H7 (cell line): Measurements from ENCODE around the gene PHLPP2. TPM values are rescaled to one million over a fixed set of nuclear protein-coding genes. Genes with fewer than 3 reads are reported as not detected.

Experiments
- DNase-seq: peaks from one replicate; pipeline ENCODE4 v3.0.0; 2012
- H3K27me3 ChIP-seq: 2 replicates; pipeline ENCODE4 v1.6.0; 2011; ENCODE audit warnings: mild to moderate bottlenecking, low read length; ENCODE audit not compliant: control insufficient read depth, insufficient read depth
- H3K36me3 ChIP-seq: replicated peaks from 2 replicates; pipeline ENCODE4 v1.5.1; 2011; ENCODE audit warnings: low read length; ENCODE audit not compliant: control insufficient read depth, insufficient read depth
- H3K4me3 ChIP-seq: 2 replicates; pipeline ENCODE4 v1.5.1; 2011; ENCODE audit warnings: low read depth, mild to moderate bottlenecking, control low read depth, low read length, moderate library complexity; ENCODE audit not compliant: insufficient read depth
- total RNA-seq: library from RNA; depleted of rRNA; stranded (reverse); fragments of >200 nt; shearing (Covaris generic); gene quantifications from 2 replicates; pipeline ENCODE4 v1.2.3, GENCODE V29; 2014

Gene PHLPP2
- total RNA-seq, 1 experiment from 2014 or later: 5.3 TPM

DNA sequence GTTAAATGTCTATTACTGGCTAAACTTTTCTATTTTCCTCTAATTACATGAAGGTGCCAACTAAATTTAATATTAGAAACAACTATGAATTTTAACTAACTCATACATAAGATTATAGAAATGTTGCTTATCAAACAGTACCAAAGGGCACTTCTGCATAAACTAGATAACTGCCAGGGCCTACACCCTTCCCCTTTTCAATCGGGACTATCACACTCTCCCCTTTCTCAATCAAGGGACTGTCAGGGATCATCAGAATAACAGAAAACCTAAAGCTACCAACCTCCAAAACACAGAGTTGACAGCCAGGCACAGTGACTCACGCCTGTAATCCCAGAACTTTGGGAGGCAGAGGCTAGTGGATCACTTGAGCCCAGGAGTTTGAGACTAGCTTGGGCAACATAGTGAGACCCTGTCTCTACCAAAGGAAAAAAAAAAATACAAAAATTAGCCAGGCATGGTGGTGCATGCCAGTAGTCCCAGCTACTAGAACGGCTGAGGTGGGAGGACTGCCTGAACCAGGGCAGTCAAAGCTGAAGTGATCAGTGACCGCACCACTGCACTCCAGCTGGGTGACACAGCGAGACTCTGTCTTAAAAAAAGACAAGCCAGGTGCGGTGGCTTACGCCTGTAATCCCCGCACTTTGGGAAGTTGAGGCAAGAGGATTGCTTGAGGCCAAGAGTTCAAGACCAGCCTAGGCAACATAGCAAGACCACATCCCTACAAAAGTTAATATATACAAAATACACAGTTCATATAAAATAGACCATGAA, 3.2 kb upstream of the PHLPP2 start:
- Histone ChIP-seq H3K27me3 (peaks cover 5% of the 10 kb centered on the region; the same call in 1 of the 2 replicates), H3K4me3 (no peak overlapping the region), H3K36me3 (peaks cover 4% of the 10 kb centered on the region)
- no peak for DNase-seq

DNA sequence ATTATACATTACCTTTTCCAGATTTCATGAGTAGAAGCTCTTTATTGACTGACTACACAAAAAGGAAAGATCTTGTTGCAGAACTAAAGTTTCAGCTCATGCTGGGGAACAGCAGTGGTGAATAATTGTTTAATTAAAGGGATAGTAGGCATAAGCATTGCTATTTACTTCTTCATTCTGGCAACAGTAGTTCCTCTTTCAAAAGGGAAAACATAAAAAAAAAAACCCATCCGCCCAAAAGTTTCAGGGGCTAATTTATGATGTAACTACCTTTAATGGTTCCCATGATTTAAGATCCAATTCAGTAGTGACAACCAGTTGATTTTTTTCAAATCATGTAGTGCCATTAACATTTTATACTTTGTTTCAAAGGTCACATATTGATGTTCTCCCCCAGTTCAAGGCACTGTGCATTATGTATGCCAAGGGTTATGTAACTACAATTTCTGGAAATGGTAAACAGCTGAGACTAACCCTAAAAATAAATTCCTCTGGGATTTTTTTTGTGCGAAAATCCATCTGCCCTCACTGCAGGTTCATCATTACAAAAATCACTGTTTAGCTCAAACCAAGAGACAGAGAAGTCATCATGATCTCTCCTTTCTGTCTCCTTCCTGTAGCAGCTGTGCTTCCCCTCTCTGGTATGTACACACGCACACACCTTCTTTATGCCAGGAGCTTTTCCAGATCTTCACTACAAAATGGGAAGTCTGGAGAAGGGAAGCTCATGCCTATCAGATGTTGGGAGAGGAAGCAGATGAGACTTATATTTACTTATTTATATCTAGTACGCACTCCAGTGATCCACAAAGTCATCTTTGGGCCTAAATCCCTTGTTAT, 2.2 kb upstream of the PHLPP2 start:
- H3K4me3 ChIP-seq: no peak overlapping the region
- no peak for DNase-seq
- peaks cover 5% of the 10 kb centered on the region; the same call in 1 of the 2 replicates for H3K27me3 ChIP-seq
- no peaks in the 10 kb centered on the region; the same call in 1 of the 2 replicates for H3K36me3 ChIP-seq

DNA sequence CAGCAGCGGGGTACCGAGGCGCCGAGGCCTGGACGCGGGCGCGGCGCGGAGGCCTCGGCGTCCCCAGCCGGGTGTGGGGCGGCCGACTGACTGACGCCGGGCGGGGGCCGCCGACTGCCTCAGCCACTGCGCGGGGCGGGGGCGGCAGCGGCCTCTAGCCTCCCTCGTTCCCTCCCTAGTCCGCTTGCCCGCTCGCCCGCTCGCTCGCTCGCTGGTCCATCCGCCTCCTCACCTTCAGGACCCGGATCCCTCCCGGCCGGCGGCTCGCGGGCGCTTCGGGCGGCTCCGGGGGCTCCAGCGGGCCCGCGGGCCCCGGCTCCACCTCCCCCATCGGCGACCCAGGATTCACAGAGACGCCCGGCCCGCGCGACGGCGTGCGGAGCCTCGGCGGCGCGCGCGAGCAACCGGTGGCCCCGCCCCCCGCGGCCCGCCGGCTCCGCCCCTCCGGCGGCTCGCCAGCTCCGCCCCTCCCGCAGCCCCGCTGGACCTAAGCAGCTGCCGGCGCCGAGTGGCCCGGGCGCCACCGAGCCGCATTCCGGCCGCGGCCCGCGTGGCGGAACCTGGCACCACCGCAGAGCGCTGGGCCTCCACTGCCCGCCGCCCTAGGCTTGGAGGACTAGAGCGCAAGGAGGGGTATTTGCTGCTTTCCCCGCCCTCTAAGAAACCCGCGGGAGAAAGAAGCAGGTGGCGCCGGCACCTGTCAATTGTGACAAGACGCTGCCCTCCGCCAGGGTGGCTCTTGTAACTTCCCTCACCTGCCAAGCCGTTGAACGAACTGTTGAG, 773 bp downstream of the PHLPP2 start:
- peaks cover 5% of the 10 kb centered on the region; the same call in 1 of the 2 replicates for H3K27me3 ChIP-seq
- peak; percentile 95 for DNase-seq
- peak overlapping the region; percentile 76 for H3K4me3 ChIP-seq
- no peaks in the 10 kb centered on the region; the same call in 1 of the 2 replicates for H3K36me3 ChIP-seq

DNA sequence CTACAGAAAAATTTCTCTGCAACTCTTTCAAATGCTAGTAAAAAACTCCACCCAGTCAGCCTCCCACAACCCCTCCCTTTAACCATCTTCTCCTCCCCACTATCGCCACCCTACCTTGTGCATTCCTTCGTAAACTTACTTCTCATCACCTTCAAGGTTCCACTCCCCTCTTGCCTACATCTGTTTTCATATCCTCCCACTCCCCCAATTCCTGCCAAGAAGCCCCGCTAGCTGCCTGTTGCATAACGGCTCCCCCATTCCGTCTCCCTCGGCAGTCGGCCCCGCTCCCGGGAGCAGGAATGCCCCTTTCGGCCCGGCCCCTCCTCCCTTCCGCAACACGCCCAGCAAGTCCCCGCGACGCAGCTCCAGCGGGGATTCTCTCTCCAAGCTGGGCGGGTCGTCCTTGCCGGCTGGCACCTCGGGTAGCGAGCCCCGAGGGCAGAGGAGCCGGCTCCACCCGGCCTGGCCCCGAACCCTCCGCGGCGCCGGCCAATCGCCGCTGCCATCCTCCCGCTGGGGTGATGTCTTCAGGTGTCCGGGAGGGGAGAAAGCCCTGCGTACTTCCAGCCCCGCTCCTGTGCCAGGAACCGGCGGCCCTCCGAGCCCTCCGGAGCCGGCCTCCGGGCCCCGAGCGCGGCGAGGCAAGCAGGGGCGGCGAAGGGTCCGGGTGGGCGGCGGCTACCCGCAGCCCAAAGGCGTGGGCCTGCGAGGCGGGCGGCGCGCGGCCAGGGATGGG, 1.5 kb downstream of the PHLPP2 start:
- no peaks in the 10 kb centered on the region; the same call in 1 of the 2 replicates for H3K36me3 ChIP-seq
- H3K27me3 ChIP-seq: peaks cover 5% of the 10 kb centered on the region; the same call in 1 of the 2 replicates
- peak overlapping the region; percentile 76 for H3K4me3 ChIP-seq
- DNase-seq: peak; percentile 90

DNA sequence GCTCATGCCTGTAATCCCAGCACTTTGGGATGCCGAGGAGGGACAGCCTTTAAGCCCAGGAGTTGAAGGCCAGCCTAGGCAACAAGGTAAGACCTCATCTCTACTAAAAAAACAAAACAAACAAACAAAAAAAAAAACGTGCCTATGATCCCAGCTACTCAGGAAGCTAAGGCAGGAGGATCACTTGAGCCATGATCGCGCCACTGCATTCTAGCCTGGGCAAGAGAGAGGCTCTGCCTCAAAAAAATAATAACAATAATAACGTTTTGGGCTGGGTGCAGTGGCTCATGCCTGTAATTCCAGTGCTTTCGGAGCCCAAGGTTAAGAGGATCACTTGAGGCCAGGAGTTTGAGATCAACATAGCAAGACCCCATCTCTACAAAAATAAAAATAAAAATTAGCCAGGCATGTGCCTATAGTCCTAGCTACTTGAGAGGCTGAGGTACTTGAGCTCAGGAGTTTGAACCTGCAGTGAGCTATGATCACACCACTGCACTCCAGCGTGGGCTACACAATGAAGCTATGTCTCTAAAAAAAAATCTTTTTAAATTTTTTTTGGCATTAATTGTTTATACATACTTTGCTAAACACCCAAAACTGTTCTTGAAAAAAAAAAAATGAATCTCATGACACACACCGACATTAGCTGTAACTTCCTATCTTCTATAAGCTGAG, 3.3 kb downstream of the PHLPP2 start:
- H3K36me3 ChIP-seq: no peaks in the 10 kb centered on the region; the same call in 1 of the 2 replicates

DNA sequence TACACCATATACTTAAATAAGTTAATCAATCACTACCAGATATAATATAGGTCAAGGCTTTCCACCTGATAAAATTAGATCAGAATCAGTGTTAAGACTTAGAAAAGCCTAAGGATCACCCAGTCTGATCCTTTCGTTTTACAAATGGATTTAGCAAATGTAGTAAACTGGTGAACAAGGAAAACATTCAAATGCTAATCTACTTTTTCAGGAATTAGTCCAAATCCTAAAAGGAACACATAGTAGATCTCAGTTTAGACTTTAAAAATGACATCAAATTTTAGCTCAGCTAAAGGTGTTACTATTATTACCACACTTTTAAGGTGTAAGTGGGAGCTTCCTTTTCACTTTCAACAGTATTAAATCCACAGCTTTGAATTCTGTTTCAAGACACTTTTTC, 12.0 kb downstream of the PHLPP2 start:
- no peak for DNase-seq
- H3K4me3 ChIP-seq: no peak overlapping the region
- H3K36me3 ChIP-seq: no peaks in the 10 kb centered on the region; the same call in 1 of the 2 replicates
- H3K27me3 ChIP-seq: no peaks in the 10 kb centered on the region

More for the DNA sequence above, 3.3 kb downstream of the PHLPP2 start:
- no peak overlapping the region for H3K4me3 ChIP-seq
- no peak for DNase-seq
- H3K27me3 ChIP-seq: peaks cover 5% of the 10 kb centered on the region; the same call in 1 of the 2 replicates

DNA sequence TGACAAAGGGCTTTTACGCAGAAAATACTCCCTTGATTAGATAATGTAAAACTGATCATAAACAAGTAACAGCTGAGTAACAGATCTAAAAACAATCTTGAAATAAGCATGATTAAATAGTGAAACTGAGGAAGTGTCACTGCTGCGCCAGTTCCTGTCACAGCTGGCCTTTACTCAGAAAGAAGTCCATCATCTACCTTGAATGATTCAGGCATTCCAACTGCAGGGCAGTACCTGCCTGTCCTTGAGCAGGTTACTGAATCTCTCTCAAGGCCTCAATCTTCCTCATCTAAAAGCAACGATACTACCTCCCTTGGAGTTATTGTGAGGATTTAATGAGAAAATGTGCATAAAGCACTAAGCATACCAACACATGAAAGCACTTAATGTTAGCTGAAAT, 12.7 kb downstream of the PHLPP2 start:
- Histone ChIP-seq H3K36me3 (no peaks in the 10 kb centered on the region; the same call in 1 of the 2 replicates), H3K27me3 (no peaks in the 10 kb centered on the region), H3K4me3 (no peak overlapping the region)
- no peak for DNase-seq

DNA sequence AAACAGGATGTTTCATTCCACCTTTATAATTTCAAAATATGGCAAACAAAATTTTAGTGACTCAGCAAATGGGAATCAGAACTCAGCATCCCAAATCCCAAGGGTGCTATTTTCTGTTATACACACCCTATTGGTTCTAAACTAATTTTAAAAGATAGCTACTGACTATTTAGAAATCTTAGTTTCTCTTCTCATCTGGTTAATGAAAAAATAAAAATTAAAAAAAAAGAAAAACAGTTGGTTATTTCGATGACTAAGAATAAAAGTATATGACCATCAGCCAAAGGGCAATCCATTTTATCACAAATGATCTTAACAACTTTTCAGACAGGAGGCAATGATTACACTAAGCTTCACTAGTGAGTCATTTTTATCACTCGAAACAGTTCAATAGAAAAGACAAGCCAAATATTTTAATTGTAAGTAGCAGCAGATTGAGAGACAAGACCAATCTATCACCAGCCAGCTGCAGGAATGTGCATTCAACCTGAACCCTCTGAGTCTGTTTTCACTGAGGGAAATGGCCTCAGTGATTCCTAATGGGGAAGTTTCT, 15.2 kb downstream of the PHLPP2 start:
- Histone ChIP-seq H3K27me3 (no peaks in the 10 kb centered on the region), H3K4me3 (no peak overlapping the region), H3K36me3 (no peaks in the 10 kb centered on the region; the same call in 1 of the 2 replicates)
- no peak for DNase-seq

DNA sequence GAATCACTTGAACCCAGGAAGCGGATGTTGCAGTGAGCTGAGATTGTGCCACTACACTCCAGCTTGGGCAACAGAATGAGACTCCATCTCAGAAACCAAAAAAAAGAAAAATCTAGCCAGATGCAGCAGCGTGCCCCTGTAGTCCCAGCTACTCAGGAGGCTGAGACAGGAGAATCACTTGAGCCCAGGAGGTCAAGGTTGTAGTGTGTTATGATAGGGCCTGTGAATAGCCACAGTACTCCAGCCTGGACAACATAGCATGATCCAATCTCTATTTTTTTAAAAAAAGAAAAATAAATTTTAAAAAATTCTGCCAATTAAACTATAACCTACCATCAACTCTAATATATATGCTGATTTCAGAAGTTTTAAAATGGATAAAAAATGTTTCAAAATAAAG, 15.8 kb downstream of the PHLPP2 start:
- H3K36me3 ChIP-seq: no peaks in the 10 kb centered on the region

DNA sequence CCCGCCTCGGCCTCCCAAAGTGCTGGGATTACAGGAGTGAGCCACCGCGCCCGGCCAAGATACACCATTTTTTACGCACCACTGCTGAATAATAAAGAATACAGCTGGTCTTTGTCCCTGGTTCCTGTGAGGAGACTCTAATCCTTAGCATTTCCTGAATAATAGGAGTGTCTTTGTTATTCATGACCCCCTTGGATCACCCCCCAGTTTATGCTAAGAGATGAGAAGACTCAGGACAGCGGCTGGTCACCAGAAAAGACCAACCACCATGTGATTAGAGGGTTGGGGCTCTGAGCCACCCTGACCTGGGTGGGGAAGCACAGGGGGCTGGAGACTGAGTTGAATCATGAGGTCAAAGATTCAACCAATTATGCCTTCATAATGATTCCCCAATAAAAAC, 17.3 kb downstream of the PHLPP2 start:
- Histone ChIP-seq H3K36me3 (no peaks in the 10 kb centered on the region), H3K4me3 (no peak overlapping the region), H3K27me3 (no peaks in the 10 kb centered on the region)
- DNase-seq: peak; percentile 56

More for the DNA sequence above, 15.8 kb downstream of the PHLPP2 start:
- Histone ChIP-seq H3K27me3 (no peaks in the 10 kb centered on the region), H3K4me3 (no peak overlapping the region)
- no peak for DNase-seq

DNA sequence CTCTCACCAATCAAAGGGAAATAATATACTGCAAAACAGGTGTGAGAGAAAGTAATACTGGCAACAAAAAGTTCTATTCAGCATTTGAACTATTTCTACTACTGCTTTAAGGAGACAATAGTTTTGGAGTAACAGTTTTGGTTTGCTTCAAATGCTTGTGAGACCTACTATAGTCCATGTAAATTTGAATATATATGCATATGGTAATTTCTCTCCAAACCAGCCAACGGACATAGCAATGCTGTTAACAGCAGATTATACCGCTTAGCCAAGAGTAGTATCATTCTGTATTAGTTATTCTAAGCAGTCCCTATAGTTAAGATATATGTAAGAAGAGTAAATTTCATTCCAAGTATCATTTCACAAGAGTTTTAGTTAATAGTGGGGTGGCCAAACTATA, 18.5 kb downstream of the PHLPP2 start:
- DNase-seq: no peak
- Histone ChIP-seq H3K36me3 (no peaks in the 10 kb centered on the region), H3K27me3 (no peaks in the 10 kb centered on the region), H3K4me3 (no peak overlapping the region)

DNA sequence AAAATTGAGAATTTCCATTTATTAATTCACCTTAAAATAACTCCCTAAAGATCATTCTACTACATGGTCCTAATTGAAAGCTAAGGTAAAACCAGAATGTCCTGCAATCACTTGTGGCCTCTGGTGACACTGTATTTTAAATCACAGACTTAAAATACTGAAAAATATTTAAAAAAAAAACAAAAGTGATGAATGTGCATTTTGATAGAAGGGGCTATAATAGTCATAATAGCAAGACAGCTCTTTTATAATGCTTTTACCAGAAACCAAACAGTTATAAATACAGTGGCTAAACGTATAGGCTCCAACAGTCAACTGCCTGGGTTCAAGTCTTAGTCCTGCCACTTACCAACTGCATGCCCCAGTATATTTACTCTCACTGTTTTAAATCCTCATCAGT, 21.2 kb downstream of the PHLPP2 start:
- peaks cover 3% of the 10 kb centered on the region for H3K36me3 ChIP-seq
- no peak for DNase-seq
- H3K4me3 ChIP-seq: no peak overlapping the region
- H3K27me3 ChIP-seq: no peaks in the 10 kb centered on the region

DNA sequence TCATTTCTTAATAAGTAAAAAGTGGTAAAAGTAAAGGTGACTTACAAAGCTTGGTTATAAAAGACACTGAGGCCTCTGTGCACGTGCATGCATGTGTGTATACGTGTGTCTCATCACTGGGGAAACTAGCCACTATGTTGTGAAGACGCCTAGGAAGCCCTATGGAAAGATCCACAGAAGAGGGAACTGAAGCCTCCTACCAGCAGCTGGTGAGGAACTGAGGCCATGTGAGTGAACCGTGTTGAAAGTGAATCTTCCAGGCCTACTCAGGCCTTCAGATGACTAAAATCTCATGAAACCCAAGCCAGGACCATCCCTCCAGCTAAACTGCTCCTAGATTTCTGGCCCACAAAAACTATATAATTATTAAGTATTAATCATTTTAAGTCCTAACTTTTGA, 23.7 kb downstream of the PHLPP2 start:
- Histone ChIP-seq H3K27me3 (no peaks in the 10 kb centered on the region), H3K4me3 (no peak overlapping the region), H3K36me3 (peaks cover 3% of the 10 kb centered on the region)
- no peak for DNase-seq
